ENCODE data around the gene AGAP5. TPM values are rescaled to one million over a fixed set of nuclear protein-coding genes. Genes with fewer than 3 reads are reported as not detected.
"Not testable (repeated sequence)": the region's sequence is repeated elsewhere in the genome, so short reads cannot be mapped to it uniquely, and the experiment has no call there.

AGAP5 gene
- total RNA-seq, 1 donor from 2014 or later, result 12.8 TPM

DNA sequence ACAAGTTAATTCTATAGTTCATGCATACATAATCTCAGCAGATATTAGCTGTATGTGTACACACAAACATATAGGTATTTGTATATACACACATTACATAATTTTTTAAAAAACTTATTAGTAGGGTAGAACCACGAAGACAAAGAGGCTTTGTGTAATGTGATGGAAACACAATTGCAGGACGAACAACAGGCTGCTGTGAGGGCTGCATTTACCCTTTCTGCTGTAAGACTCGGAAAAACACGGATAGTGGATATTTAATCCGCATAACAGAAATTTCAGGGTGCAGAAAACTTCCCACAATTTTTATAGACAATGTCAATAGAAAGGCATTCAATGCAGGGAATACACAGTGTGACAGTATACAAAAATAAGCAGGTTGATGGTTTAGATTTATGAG is 13.8 kb upstream of the AGAP5 start:
- H3K36me3 Mint-ChIP-seq; H3K27ac Mint-ChIP-seq; H3K4me1 Mint-ChIP-seq; H3K9me3 Mint-ChIP-seq; DNase-seq (ENCODE audit: low spot score in 2 of 2, unreplicated experiment in 2 of 2); H3K27me3 Mint-ChIP-seq (ENCODE audit: low read depth); H3K4me3 Mint-ChIP-seq: not testable (repeated sequence)

DNA sequence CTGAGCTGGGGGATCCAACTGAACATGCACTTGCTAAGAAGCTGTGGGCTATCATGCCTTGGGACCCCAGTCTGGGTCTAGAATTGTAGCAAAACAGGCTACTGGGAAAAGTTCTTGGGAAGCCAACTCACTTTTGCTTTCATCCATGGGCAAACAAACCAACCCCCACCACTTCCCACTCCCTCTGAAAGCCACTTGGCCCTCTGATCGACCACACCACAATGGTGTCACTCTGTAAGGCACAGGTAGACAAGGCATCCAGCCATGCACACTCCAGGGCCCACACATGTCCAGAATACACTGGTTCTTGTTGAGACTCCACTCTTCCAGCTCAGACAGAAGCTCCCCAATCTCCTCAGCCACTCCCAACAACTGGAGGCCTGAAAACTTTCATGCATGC is 10.2 kb upstream of the AGAP5 start:
- not testable (repeated sequence) for DNase-seq (ENCODE audit: low spot score in 2 of 2, unreplicated experiment in 2 of 2); H3K4me3 Mint-ChIP-seq; H3K4me1 Mint-ChIP-seq; H3K27me3 Mint-ChIP-seq (ENCODE audit: low read depth); H3K9me3 Mint-ChIP-seq; H3K27ac Mint-ChIP-seq
- H3K36me3 Mint-ChIP-seq, result peaks cover 11% of the 10 kb centered on the region

DNA sequence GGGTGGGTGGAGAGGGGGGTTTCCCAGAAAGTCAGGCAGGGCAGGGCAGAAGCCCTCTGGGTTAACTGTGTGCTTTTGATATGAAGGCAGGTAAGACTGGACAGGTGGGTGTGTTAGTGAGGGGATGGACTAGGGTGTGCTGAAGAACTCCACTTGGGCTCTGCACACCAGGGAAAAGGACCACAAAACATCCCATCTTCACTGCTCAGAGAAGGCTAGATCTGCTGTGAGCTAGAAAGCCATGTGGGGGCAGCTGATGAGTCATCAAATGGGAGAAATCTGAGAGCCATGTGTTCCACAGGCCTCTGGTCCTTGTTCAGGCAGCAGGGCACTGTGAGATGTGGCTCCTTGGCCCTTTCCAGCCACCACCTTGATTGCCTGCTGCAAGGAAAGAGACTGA is 9.7 kb upstream of the AGAP5 start:
- peaks cover 11% of the 10 kb centered on the region for H3K36me3 Mint-ChIP-seq
- H3K27ac Mint-ChIP-seq; H3K9me3 Mint-ChIP-seq; H3K4me3 Mint-ChIP-seq; H3K4me1 Mint-ChIP-seq; DNase-seq (ENCODE audit: low spot score in 2 of 2, unreplicated experiment in 2 of 2); H3K27me3 Mint-ChIP-seq (ENCODE audit: low read depth): not testable (repeated sequence)

DNA sequence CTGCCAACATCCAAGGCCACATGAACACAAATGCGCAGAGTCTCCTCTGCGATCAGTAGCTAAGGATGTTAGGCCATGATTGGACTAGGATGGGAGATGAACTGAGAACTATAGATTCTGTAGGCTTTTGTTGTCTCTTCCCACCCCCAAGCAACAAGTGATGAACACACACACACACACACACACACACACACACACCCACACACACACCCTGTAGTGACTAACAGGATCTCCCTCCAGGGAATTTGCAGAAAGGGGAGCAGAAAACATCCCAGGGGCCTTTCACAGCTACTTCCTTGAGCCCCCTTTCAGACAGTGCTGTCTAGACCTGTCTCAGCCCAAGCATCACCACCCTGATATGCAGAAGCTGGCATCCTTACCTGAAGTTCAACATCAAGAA is 8.6 kb upstream of the AGAP5 start:
- not testable (repeated sequence) for H3K9me3 Mint-ChIP-seq; H3K4me1 Mint-ChIP-seq; DNase-seq (ENCODE audit: low spot score in 2 of 2, unreplicated experiment in 2 of 2); H3K27me3 Mint-ChIP-seq (ENCODE audit: low read depth); H3K27ac Mint-ChIP-seq; H3K36me3 Mint-ChIP-seq; H3K4me3 Mint-ChIP-seq

DNA sequence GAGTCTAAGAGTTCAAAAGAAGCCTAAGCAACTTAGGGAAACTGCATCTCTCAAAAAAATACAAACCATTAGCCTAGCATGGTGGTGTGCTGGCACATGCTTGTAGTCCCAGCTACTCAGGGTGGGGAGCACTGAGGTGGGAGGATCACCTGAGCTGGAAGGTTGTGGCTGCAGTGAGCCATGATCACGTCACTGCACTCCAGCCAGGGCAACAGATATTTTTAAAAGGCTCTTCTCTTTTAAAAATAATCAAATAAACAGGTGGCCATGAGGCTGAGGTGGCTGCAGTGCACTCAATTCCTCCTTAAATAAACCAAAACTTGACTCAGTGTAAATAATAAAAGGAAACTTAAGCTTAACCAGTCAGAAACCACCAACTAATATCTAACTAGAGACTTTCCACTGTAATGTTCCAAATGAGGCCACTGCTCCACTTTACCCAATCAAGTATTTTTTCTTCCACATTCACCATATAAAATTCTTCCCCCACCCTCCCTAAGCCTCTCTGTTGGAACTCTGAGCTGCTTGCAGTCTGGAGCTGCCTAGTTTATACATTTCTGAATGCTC is 7.7 kb upstream of the AGAP5 start:
- H3K9me3 Mint-ChIP-seq; H3K4me3 Mint-ChIP-seq; H3K36me3 Mint-ChIP-seq; DNase-seq (ENCODE audit: low spot score in 2 of 2, unreplicated experiment in 2 of 2); H3K4me1 Mint-ChIP-seq; H3K27me3 Mint-ChIP-seq (ENCODE audit: low read depth); H3K27ac Mint-ChIP-seq: not testable (repeated sequence)

DNA sequence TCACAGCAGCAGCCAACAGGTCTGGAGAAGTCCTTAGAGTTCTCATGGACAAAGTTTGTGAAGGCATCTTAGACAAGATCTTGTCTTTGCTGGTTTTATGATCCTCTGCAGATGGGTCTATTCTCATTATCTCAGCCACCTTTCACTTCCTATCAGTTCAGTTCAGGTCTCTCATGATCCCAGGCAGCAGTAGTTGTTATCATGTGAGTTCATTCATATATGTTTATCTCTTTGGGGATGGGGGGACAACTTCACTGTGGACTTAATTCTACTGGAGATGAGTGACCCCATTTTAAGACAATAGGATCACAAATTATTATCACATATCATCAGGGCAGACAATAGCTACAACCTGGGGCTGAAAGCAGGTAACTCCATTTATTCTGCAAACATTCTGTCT is 6.0 kb upstream of the AGAP5 start:
- H3K27ac Mint-ChIP-seq; H3K4me3 Mint-ChIP-seq; DNase-seq (ENCODE audit: low spot score in 2 of 2, unreplicated experiment in 2 of 2); H3K27me3 Mint-ChIP-seq (ENCODE audit: low read depth); H3K4me1 Mint-ChIP-seq; H3K36me3 Mint-ChIP-seq; H3K9me3 Mint-ChIP-seq: not testable (repeated sequence)

DNA sequence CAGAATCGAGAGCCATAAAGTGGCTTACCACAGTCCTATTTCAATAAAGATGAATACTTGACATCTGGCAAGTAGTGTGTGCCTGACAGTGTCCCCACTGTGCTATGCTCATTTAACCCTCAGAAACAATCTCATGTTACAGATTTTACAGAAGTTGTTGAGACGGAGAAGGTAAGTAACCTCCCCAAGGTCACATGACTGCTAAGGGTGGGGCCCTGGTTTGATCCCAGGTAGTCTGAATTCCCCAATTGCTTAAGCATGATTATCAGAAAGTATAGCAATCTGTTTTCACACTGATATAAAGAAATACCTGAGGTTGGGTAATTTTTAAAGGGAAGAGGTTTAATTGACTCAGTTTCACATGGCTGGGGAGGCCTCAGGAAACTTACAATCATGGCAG is 910 bp upstream of the AGAP5 start:
- H3K4me3 Mint-ChIP-seq, result not testable (repeated sequence)

DNA sequence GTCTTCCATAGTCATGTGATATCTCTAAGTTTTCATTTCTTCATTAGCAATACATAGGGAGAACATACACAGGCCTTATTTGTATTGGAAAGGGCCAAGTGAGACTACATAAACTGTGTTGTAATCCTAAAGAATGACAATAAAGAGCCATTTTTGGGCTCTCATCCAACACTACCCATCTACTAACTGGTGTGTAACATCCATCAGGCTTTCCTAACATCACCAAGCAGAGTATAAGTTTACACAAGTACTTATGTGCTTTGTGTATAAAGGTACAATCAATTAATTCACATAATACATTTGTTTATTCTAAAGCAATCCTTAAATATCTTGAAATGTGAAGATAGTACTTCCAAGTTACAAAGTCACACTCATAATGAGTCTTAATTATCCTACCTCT is 2.6 kb downstream of the AGAP5 start:
- H3K27me3 Mint-ChIP-seq (ENCODE audit: low read depth); H3K4me3 Mint-ChIP-seq; DNase-seq (ENCODE audit: low spot score in 2 of 2, unreplicated experiment in 2 of 2); H3K27ac Mint-ChIP-seq; H3K4me1 Mint-ChIP-seq; H3K9me3 Mint-ChIP-seq: not testable (repeated sequence)
- H3K36me3 Mint-ChIP-seq, result peaks cover 12% of the 10 kb centered on the region

More for the DNA sequence above, 910 bp upstream of the AGAP5 start:
- H3K4me1 Mint-ChIP-seq; H3K27me3 Mint-ChIP-seq (ENCODE audit: low read depth); H3K27ac Mint-ChIP-seq; H3K9me3 Mint-ChIP-seq; H3K36me3 Mint-ChIP-seq; DNase-seq (ENCODE audit: low spot score in 2 of 2, unreplicated experiment in 2 of 2): not testable (repeated sequence)

DNA sequence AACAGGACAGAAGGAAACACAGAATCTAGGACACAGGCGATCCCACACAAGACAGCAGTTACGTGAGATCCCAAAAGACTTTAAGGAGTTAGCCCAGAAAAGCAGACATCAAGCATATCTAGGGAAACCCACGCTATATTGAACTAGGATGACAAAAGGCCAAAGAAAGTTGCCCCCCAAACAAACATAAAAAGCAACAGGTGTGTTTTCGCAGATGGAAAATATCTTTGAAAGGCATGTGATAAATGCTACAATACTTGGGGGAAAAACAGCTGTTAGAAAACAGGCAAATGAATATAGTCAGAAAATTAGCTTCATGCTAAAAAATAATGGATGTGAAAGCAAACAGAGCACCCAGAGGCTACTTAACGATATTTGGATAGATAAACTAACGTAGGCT is 7.2 kb downstream of the AGAP5 start:
- H3K9me3 Mint-ChIP-seq; H3K27ac Mint-ChIP-seq; H3K4me1 Mint-ChIP-seq; H3K4me3 Mint-ChIP-seq; H3K27me3 Mint-ChIP-seq (ENCODE audit: low read depth); DNase-seq (ENCODE audit: low spot score in 2 of 2, unreplicated experiment in 2 of 2): not testable (repeated sequence)
- H3K36me3 Mint-ChIP-seq, result peaks cover 20% of the 10 kb centered on the region

DNA sequence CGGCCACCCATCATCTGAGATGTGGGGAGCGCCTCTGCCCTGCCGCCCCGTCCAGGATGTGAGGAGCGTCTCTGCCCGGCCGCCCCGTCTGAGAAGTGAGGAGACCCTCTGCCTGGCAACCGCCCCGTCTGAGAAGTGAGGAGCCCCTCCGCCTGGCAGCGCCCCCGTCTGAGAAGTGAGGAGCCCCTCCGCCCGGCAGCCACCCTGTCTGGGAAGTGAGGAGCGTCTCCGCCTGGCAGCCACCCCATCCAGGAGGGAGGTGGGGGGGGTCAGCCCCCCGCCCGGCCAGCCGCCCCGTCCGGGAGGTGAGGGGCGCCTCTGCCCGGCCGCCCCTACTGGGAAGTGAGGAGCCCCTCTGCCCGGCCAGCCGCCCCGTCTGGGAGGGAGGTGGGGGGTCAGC is 8.3 kb downstream of the AGAP5 start:
- H3K9me3 Mint-ChIP-seq; H3K4me1 Mint-ChIP-seq; H3K27ac Mint-ChIP-seq; H3K27me3 Mint-ChIP-seq (ENCODE audit: low read depth); H3K4me3 Mint-ChIP-seq; DNase-seq (ENCODE audit: low spot score in 2 of 2, unreplicated experiment in 2 of 2): not testable (repeated sequence)
- peaks cover 21% of the 10 kb centered on the region for H3K36me3 Mint-ChIP-seq

DNA sequence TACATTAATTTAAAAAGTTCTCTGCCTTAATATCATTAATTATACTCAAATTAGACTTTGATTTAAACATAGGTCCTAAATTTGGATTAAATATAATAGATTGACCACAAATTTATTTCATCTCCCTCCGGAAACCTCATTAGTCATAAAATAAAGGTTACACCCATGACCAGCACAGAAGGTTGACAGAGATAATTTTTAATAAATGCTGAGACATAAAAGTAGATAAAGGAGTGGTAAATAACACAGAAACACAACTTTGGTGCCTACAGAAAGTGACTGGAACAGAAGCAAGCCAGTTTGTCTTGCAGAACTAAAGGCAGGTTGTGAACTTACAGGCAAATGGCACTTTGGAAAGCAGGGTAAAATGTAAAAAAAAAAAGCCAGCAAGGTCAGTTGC is 10.3 kb downstream of the AGAP5 start:
- not testable (repeated sequence) for DNase-seq (ENCODE audit: low spot score in 2 of 2, unreplicated experiment in 2 of 2); H3K4me3 Mint-ChIP-seq; H3K9me3 Mint-ChIP-seq; H3K4me1 Mint-ChIP-seq; H3K27ac Mint-ChIP-seq; H3K27me3 Mint-ChIP-seq (ENCODE audit: low read depth)
- peaks cover 20% of the 10 kb centered on the region for H3K36me3 Mint-ChIP-seq

DNA sequence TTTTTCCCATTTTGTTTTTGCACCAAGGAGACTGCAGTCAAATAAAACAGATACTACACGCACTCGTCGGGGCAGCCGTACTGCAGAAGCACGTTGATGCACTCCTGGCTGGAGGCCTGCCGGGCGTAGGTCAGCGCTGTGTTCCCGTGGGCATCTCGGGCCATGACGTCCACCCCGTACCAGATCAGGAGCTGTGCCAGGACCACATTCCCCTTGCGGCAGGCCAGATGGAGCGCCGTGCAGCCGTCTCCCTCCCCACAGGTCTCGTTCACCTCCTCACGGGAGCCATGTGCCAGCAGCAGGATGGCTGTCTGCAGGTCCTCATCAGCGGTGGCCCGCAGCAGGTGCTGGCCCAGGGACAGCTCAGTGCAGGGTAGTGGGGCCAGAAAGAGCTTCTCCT is 23.4 kb downstream of the AGAP5 start:
- not testable (repeated sequence) for H3K27ac Mint-ChIP-seq; H3K4me3 Mint-ChIP-seq; DNase-seq (ENCODE audit: low spot score in 2 of 2, unreplicated experiment in 2 of 2); H3K27me3 Mint-ChIP-seq (ENCODE audit: low read depth); H3K9me3 Mint-ChIP-seq; H3K36me3 Mint-ChIP-seq; H3K4me1 Mint-ChIP-seq

DNA sequence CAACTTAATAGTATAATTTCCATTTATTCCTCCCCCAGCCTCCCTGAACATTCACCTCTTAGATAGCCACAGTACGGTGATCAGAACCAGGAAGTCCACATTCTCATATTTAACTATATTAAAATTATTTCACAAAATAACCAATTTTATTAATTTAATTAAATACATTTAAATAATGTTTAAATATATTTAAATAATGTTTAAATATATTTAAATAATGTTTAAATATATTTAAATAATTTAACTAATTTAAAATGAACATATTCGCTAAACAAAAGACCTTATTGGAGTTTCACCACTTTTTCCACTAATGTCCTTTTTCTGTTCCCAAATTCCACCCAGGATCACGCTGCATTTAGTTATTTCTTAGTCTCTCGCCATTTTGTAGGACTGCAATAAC is 29.5 kb downstream of the AGAP5 start:
- H3K4me1 Mint-ChIP-seq; DNase-seq (ENCODE audit: low spot score in 2 of 2, unreplicated experiment in 2 of 2); H3K36me3 Mint-ChIP-seq; H3K27me3 Mint-ChIP-seq (ENCODE audit: low read depth); H3K4me3 Mint-ChIP-seq; H3K27ac Mint-ChIP-seq; H3K9me3 Mint-ChIP-seq: not testable (repeated sequence)

DNA sequence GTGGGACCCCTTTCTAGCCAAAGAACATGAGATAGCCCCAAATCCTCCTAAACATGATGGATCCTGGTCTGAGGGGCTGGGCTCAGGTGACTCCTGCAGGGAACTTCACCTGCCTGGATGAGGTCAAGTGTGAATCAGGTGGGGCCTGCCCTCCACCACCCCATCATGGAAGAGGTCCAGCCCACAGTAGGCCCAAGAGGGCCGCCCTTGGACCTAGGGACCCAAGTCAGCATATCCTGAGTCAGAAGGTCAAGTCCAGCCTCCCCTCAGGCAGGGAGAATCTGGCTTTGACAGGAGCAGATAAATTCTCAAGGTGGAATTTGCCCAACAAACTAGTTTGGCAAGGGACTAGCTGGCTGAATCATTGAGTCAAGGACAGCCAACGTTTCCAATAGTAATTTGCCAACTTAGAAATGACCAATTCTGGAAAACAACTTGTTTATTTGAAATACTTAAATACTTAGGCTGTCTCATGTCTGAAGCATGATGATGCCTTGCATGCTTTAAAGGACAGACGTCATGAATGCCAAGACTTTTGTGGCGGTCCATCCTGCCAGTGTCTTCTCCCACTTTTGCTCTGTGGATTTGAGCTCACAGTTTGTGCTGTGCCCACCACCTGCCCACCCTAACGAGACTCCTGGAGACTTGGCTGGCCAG is 31.6 kb downstream of the AGAP5 start:
- not testable (repeated sequence) for DNase-seq (ENCODE audit: low spot score in 2 of 2, unreplicated experiment in 2 of 2); H3K27ac Mint-ChIP-seq; H3K4me1 Mint-ChIP-seq; H3K36me3 Mint-ChIP-seq; H3K4me3 Mint-ChIP-seq; H3K27me3 Mint-ChIP-seq (ENCODE audit: low read depth); H3K9me3 Mint-ChIP-seq

DNA sequence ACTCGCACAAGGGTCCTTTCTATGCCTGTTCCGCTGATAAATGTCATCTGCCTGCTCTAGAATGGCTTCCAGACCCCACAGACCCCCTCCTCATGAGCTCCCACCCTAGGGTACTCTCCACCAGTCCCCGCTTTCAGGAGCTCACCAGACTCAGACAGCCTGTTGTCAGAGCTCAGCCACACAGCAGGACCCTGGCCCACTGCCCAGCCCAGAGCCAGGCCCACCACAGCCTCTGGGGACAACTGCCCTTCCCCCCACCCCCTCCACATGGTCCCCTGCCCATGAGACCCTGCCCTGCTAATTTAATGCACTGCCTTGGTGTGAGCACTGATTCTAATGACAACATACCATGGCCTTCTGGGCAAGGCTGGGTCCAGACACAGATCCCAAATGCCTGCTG is 32.3 kb downstream of the AGAP5 start:
- H3K4me3 Mint-ChIP-seq; H3K36me3 Mint-ChIP-seq; H3K27me3 Mint-ChIP-seq (ENCODE audit: low read depth); H3K9me3 Mint-ChIP-seq; H3K4me1 Mint-ChIP-seq; DNase-seq (ENCODE audit: low spot score in 2 of 2, unreplicated experiment in 2 of 2); H3K27ac Mint-ChIP-seq: not testable (repeated sequence)

All from mesothelial cell of epicardium (in vitro differentiated cells).